HG03565 (cell line): ENCODE results near the gene HOXC13.

Experiments
- ATAC-seq: cut with Tn5 transposase; IDR thresholded peaks from one replicate; pipeline ENCODE4 v1.9.1; 2021; ENCODE audit warnings: mild to moderate bottlenecking, moderate library complexity; ENCODE audit not compliant: unreplicated experiment

The HOXC13 gene

DNA sequence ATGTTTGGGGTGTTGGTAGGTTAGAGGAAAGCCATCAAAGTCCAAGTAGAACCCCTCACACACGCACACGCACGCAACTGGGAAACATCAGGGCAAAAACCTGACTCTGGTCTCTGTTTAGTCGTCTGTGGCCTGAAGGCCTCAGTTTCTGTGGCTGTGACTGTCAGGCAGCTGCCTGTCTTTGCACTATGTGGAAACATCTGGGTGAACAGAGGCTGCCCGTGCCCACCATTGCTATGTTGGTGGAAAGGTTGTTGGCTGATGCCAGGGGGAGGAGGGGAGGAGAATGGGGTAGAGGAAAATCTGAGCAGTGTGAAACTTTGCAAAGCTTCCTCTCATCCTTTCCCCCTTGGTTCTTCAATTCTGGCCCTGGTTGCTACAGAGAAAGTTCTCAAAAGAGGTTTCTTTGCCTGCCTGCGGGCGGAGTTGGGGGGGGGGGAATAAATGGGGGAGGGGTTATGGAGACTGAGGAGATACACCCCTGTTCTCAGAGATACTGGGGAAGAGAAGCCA, 53.8 kb downstream of the HOXC13 start:
- no peak for ATAC-seq

DNA sequence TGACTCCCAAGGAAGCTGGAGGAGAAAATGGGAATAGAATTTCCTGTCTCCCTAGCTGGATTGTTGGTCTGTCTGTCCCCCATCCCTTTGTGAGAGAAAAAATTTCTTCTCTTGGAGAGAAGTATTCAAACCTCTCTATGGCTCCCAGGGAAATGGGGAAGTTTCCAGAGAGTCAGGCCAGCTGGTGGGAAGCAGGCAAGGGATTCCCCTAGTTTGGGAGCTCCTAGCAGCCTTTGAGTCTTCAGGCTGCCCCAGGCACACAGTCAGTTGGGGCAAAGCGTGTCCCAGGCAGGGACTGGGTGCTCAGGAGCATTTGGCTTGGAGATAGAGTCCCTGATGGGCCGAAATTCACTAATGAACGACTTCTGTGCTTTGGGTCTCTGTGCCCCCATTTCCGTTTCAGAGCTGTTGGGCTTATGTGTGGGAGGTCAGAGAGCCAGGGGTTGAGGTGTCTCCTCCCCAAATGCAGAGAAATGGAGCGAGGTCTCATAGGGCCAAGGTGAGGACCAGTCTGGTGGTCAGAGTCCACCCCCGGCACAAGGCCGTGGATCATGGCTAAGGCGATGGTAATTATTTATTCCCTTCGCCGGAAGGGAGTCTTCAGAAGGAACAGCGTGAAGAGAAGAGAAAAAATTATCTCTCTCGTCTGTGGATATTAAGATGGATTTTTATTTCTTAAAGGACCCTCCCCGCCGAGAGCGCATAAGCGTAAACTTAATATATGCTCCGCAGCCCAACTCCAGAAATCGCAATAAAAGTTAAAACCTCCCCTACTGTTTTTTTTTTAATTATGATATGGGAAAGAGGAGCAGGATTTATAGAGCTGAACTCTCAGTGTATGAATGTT, 54.8 kb downstream of the HOXC13 start:
- ATAC-seq, result no peak

DNA sequence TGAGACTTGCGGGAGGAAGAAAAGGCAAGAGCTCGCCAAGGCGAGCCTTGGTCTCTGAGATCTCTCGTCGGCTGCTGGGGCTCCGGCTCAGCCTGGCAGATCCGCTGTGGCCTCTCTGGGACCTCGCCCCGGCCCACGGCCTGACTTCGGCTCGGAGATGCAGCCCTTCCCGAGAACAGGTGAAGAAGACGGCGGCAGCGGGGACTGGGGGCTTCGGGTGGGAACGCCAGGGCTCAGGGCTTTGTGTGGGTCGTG, 55.3 kb downstream of the HOXC13 start:
- no peak for ATAC-seq

DNA sequence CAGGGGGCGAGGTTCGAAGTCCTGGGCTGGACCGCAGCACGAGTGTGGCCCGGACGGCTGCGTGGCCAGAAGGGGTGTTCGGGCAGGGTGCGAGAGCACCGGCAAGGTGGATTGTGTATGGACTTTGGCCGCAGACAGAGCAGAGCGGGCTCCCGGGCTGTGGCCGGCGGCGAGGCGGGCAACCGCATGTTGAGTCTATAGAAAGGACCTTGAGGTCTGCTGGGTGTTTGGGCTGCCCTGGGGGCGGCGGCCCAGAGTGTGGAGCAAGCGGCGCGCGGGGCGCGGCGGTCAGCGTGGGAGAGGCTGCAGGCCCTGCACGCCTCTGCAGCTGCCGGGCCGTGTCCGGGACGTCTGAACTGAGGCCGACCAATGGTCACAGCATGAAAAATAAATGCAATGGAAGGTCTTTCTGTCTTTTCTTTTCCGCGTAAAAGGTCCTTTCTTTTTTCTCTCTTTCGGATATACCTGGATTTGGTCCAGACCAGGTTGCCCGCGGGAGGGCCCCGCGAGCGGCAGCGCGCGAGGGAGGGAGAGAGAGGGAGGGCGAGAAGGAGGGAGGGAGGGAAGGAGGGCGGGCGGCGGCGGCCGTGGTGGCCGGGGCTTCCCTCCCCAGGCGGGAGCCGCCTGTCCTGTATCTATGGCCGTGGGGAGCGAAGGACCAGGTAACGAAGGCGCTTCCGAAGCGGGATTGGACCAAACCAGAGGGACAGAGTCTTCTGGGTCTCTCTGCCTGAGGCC, 55.8 kb downstream of the HOXC13 start:
- no peak for ATAC-seq

DNA sequence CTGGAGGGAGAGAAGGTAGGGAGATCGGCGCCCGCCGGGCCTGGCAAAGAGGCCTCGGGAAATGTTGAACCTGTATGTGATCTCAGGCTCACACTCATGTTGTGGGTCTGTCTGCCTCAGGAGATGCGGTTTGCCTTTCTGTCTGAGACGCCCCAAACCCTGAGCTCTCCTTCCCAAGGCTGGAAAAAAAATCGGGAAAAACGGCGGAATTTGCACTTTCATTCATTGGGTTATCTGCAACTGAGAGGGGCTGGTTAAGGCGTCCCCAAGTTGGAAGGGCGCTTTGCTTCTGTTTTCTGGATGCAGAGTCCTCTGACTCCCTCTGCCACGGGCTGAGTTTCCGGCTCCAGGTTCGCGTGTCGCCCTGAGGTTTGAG, 56.4 kb downstream of the HOXC13 start:
- ATAC-seq, result no peak

DNA sequence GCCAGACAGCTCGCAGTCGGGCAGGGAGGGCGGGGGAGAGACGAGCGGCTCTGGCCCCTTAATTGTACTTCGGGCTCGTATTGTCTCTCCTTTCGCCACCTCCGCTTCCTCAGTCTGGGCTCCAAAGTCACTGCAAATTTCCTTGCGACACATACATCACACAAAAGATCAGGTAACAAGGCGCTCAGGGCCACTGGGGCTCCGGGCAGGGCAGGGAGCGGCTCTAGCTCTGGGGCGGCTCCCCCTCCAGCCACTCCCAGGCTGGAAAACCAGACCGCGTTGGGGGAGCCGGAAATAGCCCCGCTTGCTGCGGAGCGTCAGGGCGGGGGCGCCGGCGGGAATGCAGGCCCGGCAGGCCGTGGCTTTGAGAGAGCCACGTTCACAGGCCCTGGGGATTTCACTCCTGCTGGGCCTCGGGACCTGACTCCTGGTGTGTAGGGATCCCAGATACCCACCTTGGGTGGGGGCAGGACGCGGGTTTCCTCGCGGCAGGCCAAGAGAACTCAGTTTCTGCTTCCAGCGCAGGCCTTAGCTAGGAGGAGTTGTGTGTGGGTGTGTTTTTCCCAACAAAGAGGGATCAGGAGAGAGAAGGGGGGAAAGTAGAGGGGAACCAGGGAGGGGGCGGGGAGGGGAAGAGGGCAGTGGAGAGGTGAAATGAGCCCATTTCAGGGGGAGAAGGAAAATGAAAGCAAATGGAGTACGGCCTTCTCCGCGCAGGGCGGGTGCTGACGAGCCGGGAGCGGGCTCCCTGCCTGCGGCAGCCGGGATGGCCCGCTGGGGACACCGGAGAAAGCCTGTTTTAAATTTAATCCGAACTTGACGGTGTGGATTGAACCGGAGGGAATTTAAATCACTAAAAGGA, 57.0 kb downstream of the HOXC13 start:
- ATAC-seq, result no peak
